ENCODE results near the gene FHL1.
A peak's percentile ranks its signal among the peaks of the same experiment; 100 is the strongest.
"Not testable (repeated sequence)": the region's sequence is repeated elsewhere in the genome, so short reads cannot be mapped to it uniquely, and the experiment has no call there.

Gene FHL1

GRCh38 chrX:136209016-136209738 is 61.8 kb downstream of the FHL1 start:
- DNase-seq (ENCODE audit: low read depth), result peak; percentile 48

DNA sequence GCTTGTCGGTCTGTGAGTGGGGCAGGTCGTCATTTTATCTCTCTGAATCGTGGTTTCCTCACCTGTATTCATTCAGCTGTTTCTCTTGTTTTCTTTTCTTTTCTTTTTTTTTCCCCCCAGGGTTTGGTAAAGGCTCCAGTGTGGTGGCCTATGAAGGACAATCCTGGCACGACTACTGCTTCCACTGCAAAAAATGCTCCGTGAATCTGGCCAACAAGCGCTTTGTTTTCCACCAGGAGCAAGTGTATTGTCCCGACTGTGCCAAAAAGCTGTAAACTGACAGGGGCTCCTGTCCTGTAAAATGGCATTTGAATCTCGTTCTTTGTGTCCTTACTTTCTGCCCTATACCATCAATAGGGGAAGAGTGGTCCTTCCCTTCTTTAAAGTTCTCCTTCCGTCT is 62.4 kb downstream of the FHL1 start:
- no peak for DNase-seq (ENCODE audit: low read depth)

DNA sequence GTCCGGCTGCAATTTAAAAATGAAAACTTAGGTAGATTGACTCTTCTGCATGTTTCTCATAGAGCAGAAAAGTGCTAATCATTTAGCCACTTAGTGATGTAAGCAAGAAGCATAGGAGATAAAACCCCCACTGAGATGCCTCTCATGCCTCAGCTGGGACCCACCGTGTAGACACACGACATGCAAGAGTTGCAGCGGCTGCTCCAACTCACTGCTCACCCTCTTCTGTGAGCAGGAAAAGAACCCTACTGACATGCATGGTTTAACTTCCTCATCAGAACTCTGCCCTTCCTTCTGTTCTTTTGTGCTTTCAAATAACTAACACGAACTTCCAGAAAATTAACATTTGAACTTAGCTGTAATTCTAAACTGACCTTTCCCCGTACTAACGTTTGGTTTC is 62.9 kb downstream of the FHL1 start:
- DNase-seq (ENCODE audit: low read depth), result no peak

GRCh38 chrX:136210806-136211205 is 63.5 kb downstream of the FHL1 start:
- no peak for DNase-seq (ENCODE audit: low read depth)

DNA sequence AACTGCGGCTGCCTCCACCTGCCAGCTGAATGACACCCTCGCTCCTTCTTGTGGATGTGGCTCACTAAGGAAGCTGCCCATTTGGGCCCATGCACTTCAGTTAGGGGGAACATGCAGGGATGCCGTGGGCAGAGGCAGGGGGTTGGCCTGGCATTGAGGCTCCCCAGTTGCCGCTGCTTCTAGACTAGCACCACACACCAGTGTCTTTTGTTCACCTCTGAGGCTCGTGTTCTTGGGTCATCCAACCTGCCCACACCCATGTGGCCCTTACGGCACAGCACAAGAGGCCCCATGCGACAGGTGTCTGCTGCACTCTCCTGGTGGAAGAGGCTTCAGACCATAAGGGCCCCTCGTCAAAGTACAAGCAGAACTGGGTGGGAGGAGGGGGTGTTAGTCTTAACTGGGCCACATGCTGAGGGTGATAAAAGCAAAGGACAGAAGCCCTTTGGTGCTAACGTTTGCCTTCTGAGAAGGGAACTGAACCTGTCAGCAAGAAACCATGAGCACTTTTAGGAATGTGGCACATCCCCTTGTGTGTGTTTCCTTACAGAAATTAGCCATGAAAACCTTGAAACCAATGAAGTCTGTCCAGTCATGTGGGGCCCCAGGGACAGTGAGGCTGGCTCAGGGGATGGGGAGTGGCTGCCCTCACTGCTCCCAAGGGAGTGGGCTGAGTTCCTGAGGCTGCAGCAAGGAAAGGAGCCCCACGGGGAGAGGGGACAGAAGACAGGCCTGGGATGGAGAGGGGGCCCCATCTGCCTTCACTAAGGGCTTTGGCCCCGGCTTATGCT is 64.6 kb downstream of the FHL1 start:
- no peak for DNase-seq (ENCODE audit: low read depth)

DNA sequence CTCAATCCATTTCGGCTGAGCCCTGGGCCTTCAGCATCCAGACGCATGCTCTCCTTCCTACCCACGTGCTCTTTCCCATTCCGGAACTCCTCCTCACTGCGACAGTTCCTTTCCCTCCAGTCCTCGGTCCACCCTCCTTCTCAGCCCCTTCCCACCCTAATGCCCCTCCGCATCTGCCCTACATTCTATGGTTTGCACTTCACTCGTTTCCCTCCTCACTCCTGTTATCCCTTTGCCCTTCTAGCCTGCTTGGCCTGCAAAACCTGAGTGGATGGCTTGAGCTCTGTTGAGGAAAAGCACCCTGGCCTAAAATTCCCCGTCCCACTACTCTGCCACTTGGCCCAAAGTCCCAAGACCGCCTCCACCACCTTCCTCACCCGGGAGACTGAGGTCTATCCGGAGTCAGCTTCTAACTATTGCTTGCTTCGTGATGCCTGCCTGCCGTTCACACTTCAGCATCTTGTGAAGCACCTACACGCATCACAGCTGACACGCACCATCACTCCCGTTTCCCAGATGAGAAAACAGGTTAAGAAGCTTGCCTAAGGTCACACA is 65.3 kb downstream of the FHL1 start:
- no peak for DNase-seq (ENCODE audit: low read depth)

GRCh38 chrX:136214551-136214950 is 67.2 kb downstream of the FHL1 start:
- DNase-seq (ENCODE audit: low read depth), result peak; percentile 92

- DNase-seq (ENCODE audit: low read depth), result peak; percentile 32
Observed at GRCh38 chrX:136215559-136215958, 68.2 kb downstream of the FHL1 start.

DNA sequence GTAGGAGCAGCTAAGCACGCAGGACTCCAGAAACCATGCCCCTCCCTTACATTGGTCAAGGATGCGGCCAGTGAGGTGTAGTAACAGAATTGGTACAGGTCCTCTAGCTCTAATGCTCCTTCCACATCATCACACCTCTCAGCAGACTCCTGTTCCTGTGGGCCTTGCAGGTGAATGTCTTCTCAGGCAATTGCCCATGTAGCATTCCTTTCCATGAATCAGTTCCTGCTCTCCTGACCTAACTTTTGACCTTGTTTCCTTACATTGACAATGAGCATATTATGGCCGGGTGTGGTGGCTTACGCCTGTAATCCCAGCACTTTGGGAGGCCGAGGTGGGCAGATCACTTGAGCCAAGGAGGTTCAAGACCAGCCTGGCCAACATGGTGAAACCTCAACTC is 72.6 kb downstream of the FHL1 start:
- DNase-seq (ENCODE audit: low read depth), result peak; percentile 15

DNA sequence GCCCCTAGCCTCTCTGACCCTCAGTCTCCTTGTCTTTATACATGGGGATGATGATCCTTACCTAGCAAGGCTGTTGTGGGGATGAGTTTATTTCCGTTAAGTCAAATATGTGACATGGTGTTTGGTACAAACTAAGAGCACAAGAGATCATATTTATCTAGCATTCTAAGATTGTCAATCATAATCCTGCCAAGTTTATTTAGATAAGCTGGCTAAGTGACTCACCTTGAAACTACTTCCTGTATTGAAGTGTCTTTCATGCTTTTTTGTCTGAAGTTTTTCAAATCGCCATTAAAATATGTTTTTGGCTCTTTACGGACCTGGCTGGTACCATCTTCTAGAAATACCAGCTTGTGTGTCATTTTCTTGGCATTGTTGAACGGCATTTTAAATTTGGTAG is 73.2 kb downstream of the FHL1 start:
- peak; percentile 50 for DNase-seq (ENCODE audit: low read depth)

DNA sequence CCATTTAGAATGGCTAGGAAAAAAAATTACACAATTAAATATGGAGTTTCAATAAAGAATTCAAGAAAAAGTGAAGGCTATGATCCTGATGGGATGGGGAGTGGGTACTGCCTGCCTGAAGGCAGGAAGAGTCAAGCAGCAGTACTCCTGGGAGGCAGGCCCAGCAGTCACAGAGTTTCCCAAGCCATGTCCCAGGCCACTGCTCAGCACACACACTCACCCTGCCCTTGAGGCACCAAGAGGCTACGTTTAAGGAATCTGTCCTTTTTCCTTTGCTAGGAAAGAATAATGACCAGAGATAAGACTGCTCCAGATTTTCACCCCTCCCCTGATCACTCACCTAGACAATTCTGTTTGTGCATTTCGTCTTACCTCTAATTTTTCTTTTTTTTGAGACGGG is 73.6 kb downstream of the FHL1 start:
- no peak for DNase-seq (ENCODE audit: low read depth)

GRCh38 chrX:136221851-136222513 is 74.6 kb downstream of the FHL1 start:
- DNase-seq (ENCODE audit: low read depth), result no peak

GRCh38 chrX:136227074-136227473 is 79.7 kb downstream of the FHL1 start:
- DNase-seq (ENCODE audit: low read depth), result no peak

- DNase-seq (ENCODE audit: low read depth), result peak; percentile 53
Observed at GRCh38 chrX:136227948-136228838, 80.9 kb downstream of the FHL1 start.

DNA sequence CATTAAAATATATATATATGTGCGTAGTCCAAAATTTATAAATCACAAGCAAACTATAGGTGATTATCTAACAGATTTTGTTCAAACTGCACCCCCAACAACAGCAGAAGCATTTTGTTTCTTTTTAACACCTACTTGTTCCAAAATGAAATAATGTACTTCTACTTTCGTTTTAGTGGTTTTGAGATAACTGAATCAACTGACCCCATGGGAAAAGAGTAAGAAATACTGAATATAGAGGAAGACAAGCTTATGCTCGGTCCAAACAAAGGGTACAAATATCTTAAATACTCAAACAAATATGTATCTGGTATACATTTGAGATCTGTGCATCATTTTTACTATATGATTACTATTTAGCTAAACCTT is 81.5 kb downstream of the FHL1 start:
- DNase-seq (ENCODE audit: low read depth), result no peak

DNA sequence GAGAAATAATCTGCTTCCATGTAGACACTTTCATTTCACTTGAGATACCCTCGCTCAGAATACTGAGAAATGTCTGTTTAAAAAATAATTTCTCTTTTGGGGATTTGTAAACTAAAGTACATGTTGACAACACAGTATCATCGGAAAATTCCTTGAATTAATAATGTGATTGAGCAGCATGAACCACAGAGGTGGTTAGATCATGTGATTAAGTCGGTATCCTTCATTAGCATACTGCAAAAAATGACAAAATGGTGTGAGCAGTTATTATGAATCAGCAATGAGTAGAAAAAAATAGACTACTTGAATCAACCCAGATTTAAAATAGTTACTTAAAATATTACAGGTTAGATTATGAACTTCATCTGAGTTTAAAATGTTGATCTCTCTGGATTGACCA is 89.7 kb downstream of the FHL1 start:
- DNase-seq (ENCODE audit: low read depth), result no peak

- not testable (repeated sequence) for DNase-seq (ENCODE audit: low read depth)
Observed at GRCh38 chrX:136237849-136238248, 90.5 kb downstream of the FHL1 start.

- peak; percentile 36 for DNase-seq (ENCODE audit: low read depth)
Observed at GRCh38 chrX:136246201-136246600, 98.9 kb downstream of the FHL1 start.

GRCh38 chrX:136250191-136251040 is 103.1 kb downstream of the FHL1 start:
- DNase-seq (ENCODE audit: low read depth), result peak; percentile 48

DNA sequence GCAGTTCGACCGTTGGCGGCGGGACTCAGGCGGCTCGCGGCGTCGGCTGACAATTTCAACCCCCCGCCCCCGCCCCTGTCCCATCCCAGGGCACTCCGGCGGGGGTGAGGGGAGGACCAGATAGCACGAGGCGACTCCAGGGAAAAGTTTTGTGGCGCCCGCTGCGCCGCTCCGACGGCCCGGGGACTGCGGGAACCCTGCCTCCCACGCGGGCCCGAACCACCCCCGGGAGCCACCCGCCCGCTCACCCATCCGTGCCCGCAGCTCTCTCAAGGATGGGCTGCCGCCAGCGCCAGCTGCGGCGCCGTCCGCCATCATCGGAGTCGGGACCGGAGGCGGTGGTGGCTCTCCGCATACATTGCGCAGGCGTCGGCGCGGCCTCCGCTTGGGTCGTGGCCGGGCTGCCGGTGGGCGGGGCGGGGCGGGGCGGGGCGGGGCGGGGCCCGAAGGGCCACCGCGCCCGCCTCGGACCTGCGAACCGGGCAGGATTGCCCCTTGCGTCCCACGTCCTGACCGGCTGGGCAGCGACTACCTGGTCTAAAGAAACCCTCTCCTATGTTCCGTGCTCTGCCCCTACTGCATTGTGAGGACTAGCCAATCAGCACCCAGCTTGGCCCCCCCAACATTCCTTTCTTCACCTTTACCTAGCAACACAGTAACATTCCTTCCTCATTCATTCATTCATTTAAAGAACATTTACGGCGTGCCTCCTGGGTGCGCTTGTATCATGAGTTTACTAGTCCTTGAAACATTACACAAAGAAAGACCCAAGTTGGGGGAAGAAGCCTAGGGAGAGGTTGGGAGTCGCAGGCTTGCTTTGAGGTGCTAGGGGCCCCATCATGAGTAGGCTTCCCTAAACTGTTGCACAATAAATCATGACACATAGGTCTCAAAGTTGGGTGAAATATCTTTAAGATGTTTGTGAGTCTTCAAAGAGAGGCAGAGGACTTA is 104.0 kb downstream of the FHL1 start, which contains the start of gene MAP7D3:
Gene MAP7D3 (minus strand): TSS at position 360 of the 951 bp plus-strand sequence. CDS start 42 bp downstream, at position 318.
- peak; percentile 71 for DNase-seq (ENCODE audit: low read depth)
